Keratinocyte (primary cell): ENCODE data around the gene AHRR.

Experiments
- EZH2 ChIP-seq: IDR thresholded peaks from one replicate; pipeline ENCODE4 v1.6.1; 2012; ENCODE audit warnings: inconsistent platforms, mild to moderate bottlenecking, low read length, moderate library complexity
- TF ChIP-seq, protein P1 (sequence below), 3 experiments: IDR thresholded peaks in 1 of 3; conservative IDR thresholded peaks in 1 of 3; optimal IDR thresholded peaks in 1 of 3; 2 replicates in 2 of 3; 3 replicates in 1 of 3; pipeline versions ENCODE3 to v1.5.1; 2011; ENCODE audit warnings: low read length in 3 of 3, mild to moderate bottlenecking in 3 of 3, moderate library complexity in 2 of 3, control low read depth in 1 of 3, inconsistent platforms in 1 of 3; ENCODE audit not compliant: insufficient read depth in 2 of 3; ENCODE audit errors: extremely low read depth in 1 of 3

DNA sequence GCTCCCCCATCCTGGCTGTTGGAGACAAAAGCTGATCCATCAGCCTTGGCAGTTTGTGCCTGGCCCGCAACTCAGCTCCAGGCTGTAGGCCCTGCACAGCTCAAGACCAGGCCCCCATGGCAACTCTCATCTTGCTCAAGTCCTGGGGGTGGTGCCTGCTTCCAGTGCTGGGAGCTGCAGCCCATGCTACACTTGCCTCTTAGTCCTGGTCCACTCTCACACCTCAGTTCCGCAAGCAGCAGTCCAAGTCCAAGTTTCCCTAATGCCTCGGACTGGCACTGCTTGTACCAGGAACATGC lies 14.2 kb downstream of the AHRR start:
- TF ChIP-seq, protein P1, sequence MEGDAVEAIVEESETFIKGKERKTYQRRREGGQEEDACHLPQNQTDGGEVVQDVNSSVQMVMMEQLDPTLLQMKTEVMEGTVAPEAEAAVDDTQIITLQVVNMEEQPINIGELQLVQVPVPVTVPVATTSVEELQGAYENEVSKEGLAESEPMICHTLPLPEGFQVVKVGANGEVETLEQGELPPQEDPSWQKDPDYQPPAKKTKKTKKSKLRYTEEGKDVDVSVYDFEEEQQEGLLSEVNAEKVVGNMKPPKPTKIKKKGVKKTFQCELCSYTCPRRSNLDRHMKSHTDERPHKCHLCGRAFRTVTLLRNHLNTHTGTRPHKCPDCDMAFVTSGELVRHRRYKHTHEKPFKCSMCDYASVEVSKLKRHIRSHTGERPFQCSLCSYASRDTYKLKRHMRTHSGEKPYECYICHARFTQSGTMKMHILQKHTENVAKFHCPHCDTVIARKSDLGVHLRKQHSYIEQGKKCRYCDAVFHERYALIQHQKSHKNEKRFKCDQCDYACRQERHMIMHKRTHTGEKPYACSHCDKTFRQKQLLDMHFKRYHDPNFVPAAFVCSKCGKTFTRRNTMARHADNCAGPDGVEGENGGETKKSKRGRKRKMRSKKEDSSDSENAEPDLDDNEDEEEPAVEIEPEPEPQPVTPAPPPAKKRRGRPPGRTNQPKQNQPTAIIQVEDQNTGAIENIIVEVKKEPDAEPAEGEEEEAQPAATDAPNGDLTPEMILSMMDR (optimal IDR thresholded peaks at IDR 0.05 in 1 of 3, IDR thresholded peaks at IDR 0.05 in 1 of 3, conservative IDR thresholded peaks at IDR 0.05 in 1 of 3; ENCODE audit: extremely low read depth in 1 of 3, insufficient read depth in 2 of 3, low read length in 3 of 3): no peak
- TF ChIP-seq EZH2: no peak
